ENCODE results near the gene ZNF831.

DNA sequence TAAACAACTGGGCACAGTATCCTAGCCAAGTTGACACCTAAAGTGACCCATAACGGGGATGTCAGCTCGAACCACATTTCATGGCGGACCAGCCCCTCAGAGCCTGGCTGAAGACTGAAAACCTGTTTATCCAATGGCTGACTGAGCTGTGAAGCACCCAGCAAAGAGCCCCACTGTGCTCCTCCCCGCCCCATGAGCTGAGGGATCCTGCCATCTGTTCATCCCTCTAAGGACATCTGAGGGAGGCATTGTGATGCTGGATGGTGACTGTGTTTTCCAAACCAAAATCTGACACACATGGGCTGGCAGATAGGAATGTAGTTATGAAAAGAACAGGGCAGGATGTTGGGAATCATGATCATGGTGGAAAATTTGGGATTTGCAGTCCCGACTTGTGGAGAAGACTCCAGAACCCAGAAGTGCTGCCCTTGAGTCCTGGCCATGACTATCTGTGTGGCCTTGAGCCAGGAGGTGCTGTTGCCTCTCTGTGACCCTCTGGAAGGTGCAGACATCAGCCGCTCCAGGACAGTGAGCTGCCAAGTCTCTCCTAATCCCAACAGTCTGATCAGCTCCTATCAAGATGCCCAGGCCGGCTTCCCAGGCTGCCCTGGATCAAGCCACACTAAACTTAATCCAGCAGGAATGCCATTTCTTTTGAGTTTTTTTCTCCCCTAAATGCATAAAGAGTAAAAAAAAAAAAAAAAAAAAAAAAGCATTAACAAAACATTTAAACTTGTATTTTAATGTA lies 142.5 kb downstream of the ZNF831 start:
- TF ChIP-seq, protein P1, sequence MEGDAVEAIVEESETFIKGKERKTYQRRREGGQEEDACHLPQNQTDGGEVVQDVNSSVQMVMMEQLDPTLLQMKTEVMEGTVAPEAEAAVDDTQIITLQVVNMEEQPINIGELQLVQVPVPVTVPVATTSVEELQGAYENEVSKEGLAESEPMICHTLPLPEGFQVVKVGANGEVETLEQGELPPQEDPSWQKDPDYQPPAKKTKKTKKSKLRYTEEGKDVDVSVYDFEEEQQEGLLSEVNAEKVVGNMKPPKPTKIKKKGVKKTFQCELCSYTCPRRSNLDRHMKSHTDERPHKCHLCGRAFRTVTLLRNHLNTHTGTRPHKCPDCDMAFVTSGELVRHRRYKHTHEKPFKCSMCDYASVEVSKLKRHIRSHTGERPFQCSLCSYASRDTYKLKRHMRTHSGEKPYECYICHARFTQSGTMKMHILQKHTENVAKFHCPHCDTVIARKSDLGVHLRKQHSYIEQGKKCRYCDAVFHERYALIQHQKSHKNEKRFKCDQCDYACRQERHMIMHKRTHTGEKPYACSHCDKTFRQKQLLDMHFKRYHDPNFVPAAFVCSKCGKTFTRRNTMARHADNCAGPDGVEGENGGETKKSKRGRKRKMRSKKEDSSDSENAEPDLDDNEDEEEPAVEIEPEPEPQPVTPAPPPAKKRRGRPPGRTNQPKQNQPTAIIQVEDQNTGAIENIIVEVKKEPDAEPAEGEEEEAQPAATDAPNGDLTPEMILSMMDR (IDR thresholded peaks at IDR 0.05): no peak
- TF ChIP-seq POLR2A (IDR thresholded peaks at IDR 0.05): no peak
